ENCODE measurements around the gene GRAP2. TPM values are rescaled to one million over a fixed set of nuclear protein-coding genes. Genes with fewer than 3 reads are reported as not detected.

The GRAP2 gene
- total and polyA plus RNA-seq, 9 of the 15 experiments (the other 6 are each of a cell fraction or from before 2014, with no cell fraction given) = 4.8 to 88.7 (median 60.4) TPM

GRCh38 chr22:39908737-39909136 is 7.9 kb downstream of the GRAP2 start (continued):
- TF ChIP-seq TBP (optimal IDR thresholded peaks at IDR 0.05; ENCODE audit: low read depth, low read length) (no peak), MXD1 (CRISPR knock-in tag; IDR thresholded peaks at IDR 0.05; ENCODE audit: borderline replicate concordance, poor library complexity, severe bottlenecking) (no peak), ZNF316 (IDR thresholded peaks at IDR 0.05) (no peak), ZNF589 (CRISPR knock-in tag; IDR thresholded peaks at IDR 0.05; ENCODE audit: low read depth) (no peak), SMARCE1 (IDR thresholded peaks at IDR 0.05) (no peak), ZFPM2 (CRISPR knock-in tag; IDR thresholded peaks at IDR 0.05) (no peak), ARID1B (IDR thresholded peaks at IDR 0.05) (peak; percentile 50), ZBTB17 (CRISPR knock-in tag; IDR thresholded peaks at IDR 0.05) (peak; percentile 91), RBM34 (IDR thresholded peaks at IDR 0.05; ENCODE audit: borderline replicate concordance, insufficient read depth, low read length) (no peak), JUND (IDR thresholded peaks at IDR 0.05; ENCODE audit: borderline replicate concordance, low read depth, low read length) (peak; percentile 89), JUND (tag; IDR thresholded peaks at IDR 0.05; ENCODE audit: borderline replicate concordance, low read depth, low read length) (peak; percentile 74; the same call in 2 of the 3 replicates), ZNF311 (CRISPR knock-in tag; IDR thresholded peaks at IDR 0.05) (no peak), DMBX1 (CRISPR knock-in tag; IDR thresholded peaks at IDR 0.05; ENCODE audit: borderline replicate concordance) (no peak), KLF10 (CRISPR knock-in tag; IDR thresholded peaks at IDR 0.05) (no peak), ZNF444 (CRISPR knock-in tag; IDR thresholded peaks at IDR 0.05) (no peak), HMBOX1 (IDR thresholded peaks at IDR 0.05) (peak; percentile 49; the same call in 1 of the 2 replicates), CEBPB (tag; IDR thresholded peaks at IDR 0.05) (no peak), LARP7 (IDR thresholded peaks at IDR 0.05) (no peak), ZNF134 (CRISPR knock-in tag; conservative IDR thresholded peaks at IDR 0.05) (no peak), E2F4 (CRISPR knock-in tag; IDR thresholded peaks at IDR 0.05; ENCODE audit: low read depth) (no peak), FOS (IDR thresholded peaks at IDR 0.05; ENCODE audit: extremely low read depth, insufficient read length) (peak; percentile 24), RAD51 (IDR thresholded peaks at IDR 0.05; ENCODE audit: borderline replicate concordance, low read depth) (no peak), HNRNPH1 (optimal IDR thresholded peaks at IDR 0.05; ENCODE audit: low read depth, low read length) (no peak), HDAC3 (IDR thresholded peaks at IDR 0.05; ENCODE audit: borderline replicate concordance, partially characterized antibody) (peak; percentile 43), E2F8 (IDR thresholded peaks at IDR 0.05; ENCODE audit: low read depth, partially characterized antibody) (no peak), EHMT2 (IDR thresholded peaks at IDR 0.05) (no peak)

Measured in K562 (cell line).